ENCODE measurements around the gene SPATA2. TPM values are rescaled to one million over a fixed set of nuclear protein-coding genes. Genes with fewer than 3 reads are reported as not detected.

SPATA2 gene
- total RNA-seq, 1 donor from 2014 or later, result 3.2 TPM

- no peak for TF ChIP-seq CTCF (conservative IDR thresholded peaks at IDR 0.05; ENCODE audit: low read depth, low read length)
- no peak for DNase-seq (ENCODE audit: low read depth)
- no peak overlapping the region for H3K4me3 ChIP-seq (ENCODE audit: low read depth, low read length)
These were observed 27.8 kb downstream of the SPATA2 start for GRCh38 chr20:49887251-49888211.

DNA sequence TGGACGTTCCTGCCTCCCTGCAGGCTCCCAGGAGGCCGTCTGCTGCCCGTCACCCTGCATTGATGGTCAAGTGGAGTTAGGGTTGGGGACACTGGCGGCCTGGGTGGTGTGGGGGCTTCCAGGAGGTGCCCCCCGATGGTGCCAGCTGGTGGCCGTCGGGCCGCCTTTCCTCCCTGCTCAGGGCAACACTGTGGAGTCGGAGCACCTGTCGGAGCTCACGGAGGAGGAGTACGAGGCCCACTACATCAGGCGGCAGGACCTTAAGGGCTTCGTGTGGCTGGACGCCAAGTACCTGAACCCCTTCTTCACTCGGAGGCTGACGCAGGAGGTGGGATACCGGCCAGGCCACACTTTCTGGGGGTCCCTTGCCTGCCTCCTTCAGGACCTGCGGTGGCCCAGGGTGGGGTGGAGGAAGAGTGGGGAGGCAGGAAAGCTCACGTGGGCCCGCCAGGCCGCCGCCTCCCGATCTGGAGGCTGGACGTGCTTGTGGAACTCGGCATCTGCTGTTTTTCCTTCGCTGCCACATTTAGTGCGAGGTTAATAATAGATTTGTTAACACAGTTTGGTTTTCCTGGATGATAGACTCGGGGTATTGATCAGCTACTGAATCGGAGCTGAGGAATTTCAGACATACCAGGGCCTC, 28.6 kb downstream of the SPATA2 start:
- H3K4me3 ChIP-seq (ENCODE audit: low read depth, low read length), result no peak overlapping the region
- TF ChIP-seq CTCF (conservative IDR thresholded peaks at IDR 0.05; ENCODE audit: low read depth, low read length), result no peak
- no peak for DNase-seq (ENCODE audit: low read depth)

- H3K4me3 ChIP-seq (ENCODE audit: low read depth, low read length), result no peak overlapping the region
- TF ChIP-seq CTCF (conservative IDR thresholded peaks at IDR 0.05; ENCODE audit: low read depth, low read length), result no peak
- DNase-seq (ENCODE audit: low read depth), result peak; percentile 6
These were observed 29.6 kb downstream of the SPATA2 start for GRCh38 chr20:49885558-49886332.

- H3K4me3 ChIP-seq (ENCODE audit: low read depth, low read length), result no peak overlapping the region
- TF ChIP-seq CTCF (conservative IDR thresholded peaks at IDR 0.05; ENCODE audit: low read depth, low read length), result no peak
- DNase-seq (ENCODE audit: low read depth), result no peak
These were observed 32.0 kb downstream of the SPATA2 start for GRCh38 chr20:49883246-49883802.

- no peak for TF ChIP-seq CTCF (conservative IDR thresholded peaks at IDR 0.05; ENCODE audit: low read depth, low read length)
- DNase-seq (ENCODE audit: low read depth), result no peak
These were observed 33.0 kb downstream of the SPATA2 start for GRCh38 chr20:49882171-49882970.

More at GRCh38 chr20:49882171-49882970, 33.0 kb downstream of the SPATA2 start:
- no peak overlapping the region for H3K4me3 ChIP-seq (ENCODE audit: low read depth, low read length)
